Spleen (tissue), 11 donors: ENCODE data around the gene UQCC2. TPM values are rescaled to one million over a fixed set of nuclear protein-coding genes. Genes with fewer than 3 reads are reported as not detected.

Experiments used
- DNase-seq: peaks from one replicate; pipeline ENCODE4 v3.0.0-alpha.2; 2020
- H3K27ac ChIP-seq, 8 donors: fragments of 200-600 bp; sonication (generic) in 7 of 8; 1 replicate in 4 of 8; 2 replicates in 4 of 8; pipeline versions ENCODE4 v1.5.0 to v1.8.0; 2016 to 2021; ENCODE audit warnings: inconsistent platforms in 4 of 8, mild to moderate bottlenecking in 4 of 8, moderate library complexity in 1 of 8
- H3K27me3 ChIP-seq, 7 donors: fragments of 200-600 bp; sonication (generic) in 6 of 7; replicated peaks in 1 of 7; 1 replicate in 4 of 7; 2 replicates in 3 of 7; pipeline versions ENCODE4 v1.5.0 to v1.8.0; 2016 to 2021; ENCODE audit warnings: inconsistent platforms in 3 of 7, mild to moderate bottlenecking in 1 of 7
- H3K36me3 ChIP-seq, 6 donors: fragments of 200-600 bp; sonication (generic) in 5 of 6; 1 replicate in 4 of 6; 2 replicates in 2 of 6; pipeline versions ENCODE4 v1.5.0 to v1.8.0; 2016 to 2021; ENCODE audit warnings: inconsistent platforms in 2 of 6
- H3K4me1 ChIP-seq, 6 donors: fragments of 200-600 bp; sonication (generic) in 5 of 6; 1 replicate in 3 of 6; 2 replicates in 3 of 6; pipeline versions ENCODE4 v1.5.0 to v1.8.0; 2016 to 2021; ENCODE audit warnings: inconsistent platforms in 3 of 6
- H3K4me3 ChIP-seq, 8 donors: fragments of 200-600 bp; sonication (generic) in 7 of 8; 1 replicate in 4 of 8; 2 replicates in 4 of 8; pipeline versions ENCODE4 v1.5.0 to v1.8.0; 2016 to 2021; ENCODE audit warnings: inconsistent platforms in 4 of 8, mild to moderate bottlenecking in 4 of 8, moderate library complexity in 2 of 8
- H3K9me3 ChIP-seq, 8 donors: fragments of 200-600 bp; sonication (generic) in 7 of 8; 1 replicate in 4 of 8; 2 replicates in 4 of 8; pipeline versions ENCODE4 v1.5.0 to v1.8.0; 2016 to 2021; ENCODE audit warnings: inconsistent platforms in 4 of 8
- POLR2A ChIP-seq, 3 donors: fragments of 450-650 bp; IDR thresholded peaks; one replicate each; pipeline ENCODE4 v1.5.1; 2017; ENCODE audit warnings: antibody characterized with exemption in 3 of 3, mild to moderate bottlenecking in 1 of 3
- POLR2AphosphoS5 ChIP-seq, 3 donors: sonication (generic); formaldehyde crosslinking; IDR thresholded peaks; one replicate each; pipeline ENCODE4 v1.5.1; 2017; ENCODE audit warnings: antibody characterized with exemption in 3 of 3
- WGBS, 5 donors: extraction: QIAGEN DNeasy Blood & Tissue Kit in 3 of 5; methylation state at CpG; one replicate each; pipeline versions ENCODE4 v1.1.5 to v1.1.7; 2013 to 2018; 5-methylcytosine and 5-hydroxymethylcytosine counted together
- intact Hi-C: fragments of 100-400 bp; cut with DNase I; formaldehyde crosslinking; loops from one replicate; pipeline ENCODE4 v1.15.0; 2023; ENCODE audit warnings: low total_unique reads
- polyA plus RNA-seq, 3 donors: library from polyadenylated mRNA; stranded (reverse); fragments of 200-250 nt; gene quantifications; one replicate each; pipeline ENCODE4 v1.2.1, GENCODE V29; 2013
- total RNA-seq, 7 donors: library from RNA; depleted of rRNA in 3 of 7; stranded (reverse); fragments of >200 nt in 3 of 7; fragmentation: NEBNext Ultra II Directional in 4 of 7; extraction: Animal tissue kit (Norgen Biotek cat#: 25700) in 4 of 7; gene quantifications; one replicate each; pipeline versions ENCODE4 v1.1.0 to v1.2.1, GENCODE V29; 2016 to 2021
- TF ChIP-seq, protein P1 (sequence below), 11 experiments: fragments of 200-600 bp in 7 of 11; fragments of 450-650 bp in 4 of 11; sonication (generic) in 4 of 11; IDR thresholded peaks in 8 of 11; conservative IDR thresholded peaks in 3 of 11; 1 replicate in 7 of 11; 2 replicates in 4 of 11; pipeline versions ENCODE4 v1.4.0 to v1.8.0; 2016 to 2021; ENCODE audit warnings: antibody characterized with exemption in 11 of 11, inconsistent platforms in 4 of 11, mild to moderate bottlenecking in 1 of 11
- donor health status: healthy with polysubstance abuse.
- donor health status: DM: no; HTN: no; CAD: no; lungs with moderate emphysema.
- donor health status: DM: no; HTN: no; CAD: no.
- donor health status: Bipolar disorder and iron deficiency.
- donor health status: healthy.
- donor health status: DM: no; HTN: no; CAD: no.
- donor health status: DM: yes; HTN: yes; CAD: no.

The UQCC2 gene
- total and polyA plus RNA-seq, 10 donors: 8.7 to 77.0 (median 34.1) TPM

DNA sequence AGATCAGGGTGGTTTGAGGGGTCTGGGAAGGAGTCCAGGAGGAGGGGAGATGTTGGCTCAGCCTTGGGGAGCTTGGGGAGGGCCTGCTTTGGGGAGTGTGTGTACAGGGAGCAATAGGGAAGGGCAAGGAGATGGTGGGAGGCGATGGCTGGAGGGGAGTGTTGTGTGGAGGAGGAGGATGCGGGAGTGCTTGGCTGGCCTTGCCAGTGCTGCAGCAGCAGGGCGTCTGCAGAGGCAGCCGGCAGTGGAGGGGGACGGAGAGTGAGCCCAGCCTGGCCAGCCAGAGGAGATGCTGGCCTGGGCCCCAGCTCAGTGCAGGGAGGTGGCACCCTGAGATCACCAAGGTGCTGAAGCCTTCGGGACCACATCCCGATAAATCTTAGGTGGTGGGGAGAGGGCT, 31.3 kb upstream of the UQCC2 start:
- no peak for TF ChIP-seq POLR2A (IDR thresholded peaks at IDR 0.05)
- peak in 2 of 3 donors; percentile 61 to 62 for TF ChIP-seq POLR2AphosphoS5 (IDR thresholded peaks at IDR 0.05)
- TF ChIP-seq, protein P1, sequence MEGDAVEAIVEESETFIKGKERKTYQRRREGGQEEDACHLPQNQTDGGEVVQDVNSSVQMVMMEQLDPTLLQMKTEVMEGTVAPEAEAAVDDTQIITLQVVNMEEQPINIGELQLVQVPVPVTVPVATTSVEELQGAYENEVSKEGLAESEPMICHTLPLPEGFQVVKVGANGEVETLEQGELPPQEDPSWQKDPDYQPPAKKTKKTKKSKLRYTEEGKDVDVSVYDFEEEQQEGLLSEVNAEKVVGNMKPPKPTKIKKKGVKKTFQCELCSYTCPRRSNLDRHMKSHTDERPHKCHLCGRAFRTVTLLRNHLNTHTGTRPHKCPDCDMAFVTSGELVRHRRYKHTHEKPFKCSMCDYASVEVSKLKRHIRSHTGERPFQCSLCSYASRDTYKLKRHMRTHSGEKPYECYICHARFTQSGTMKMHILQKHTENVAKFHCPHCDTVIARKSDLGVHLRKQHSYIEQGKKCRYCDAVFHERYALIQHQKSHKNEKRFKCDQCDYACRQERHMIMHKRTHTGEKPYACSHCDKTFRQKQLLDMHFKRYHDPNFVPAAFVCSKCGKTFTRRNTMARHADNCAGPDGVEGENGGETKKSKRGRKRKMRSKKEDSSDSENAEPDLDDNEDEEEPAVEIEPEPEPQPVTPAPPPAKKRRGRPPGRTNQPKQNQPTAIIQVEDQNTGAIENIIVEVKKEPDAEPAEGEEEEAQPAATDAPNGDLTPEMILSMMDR (IDR thresholded peaks at IDR 0.05 in 8 of 11, conservative IDR thresholded peaks at IDR 0.05 in 3 of 11): no peak
- no peak overlapping the region for H3K27ac ChIP-seq
- no peak overlapping the region for H3K4me3 ChIP-seq
- intact Hi-C loops: no loop called here
- 59 to 75% (median 64%) methylated on average over 7 of the region's 7 CpGs for WGBS, 5 donors
- H3K36me3 ChIP-seq: no peaks in the 10 kb centered on the region
- peaks cover 0 to 48% (median 26%) of the 10 kb centered on the region in 6 donors for H3K4me1 ChIP-seq
- DNase-seq: no peak
- H3K27me3 ChIP-seq: peaks cover 0 to 19% (median 0%) of the 10 kb centered on the region in 7 donors
- no peaks in the 10 kb centered on the region for H3K9me3 ChIP-seq

DNA sequence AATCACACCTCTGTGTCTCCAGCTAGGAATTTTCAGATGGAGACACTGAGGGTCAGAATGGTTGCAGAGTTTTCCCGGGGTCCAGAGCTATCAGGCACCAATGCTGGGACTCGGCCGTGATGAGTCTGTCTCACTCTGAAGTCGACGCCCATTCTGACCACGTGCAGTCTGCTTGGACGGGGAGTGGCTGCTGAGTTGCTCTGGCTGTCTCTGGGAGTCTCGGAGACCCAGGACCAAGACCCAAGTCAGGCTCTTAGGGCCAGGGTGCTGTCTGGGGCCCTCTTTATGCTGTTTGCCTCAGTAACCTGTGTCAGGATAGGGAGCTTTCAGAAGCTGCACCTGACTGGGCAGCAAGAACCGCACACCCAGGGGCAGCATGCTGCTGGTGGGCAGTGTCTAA, 30.6 kb upstream of the UQCC2 start:
- 50 to 82% (median 57%) methylated on average over 8 to 9 of the region's 9 CpGs for WGBS, 5 donors

DNA sequence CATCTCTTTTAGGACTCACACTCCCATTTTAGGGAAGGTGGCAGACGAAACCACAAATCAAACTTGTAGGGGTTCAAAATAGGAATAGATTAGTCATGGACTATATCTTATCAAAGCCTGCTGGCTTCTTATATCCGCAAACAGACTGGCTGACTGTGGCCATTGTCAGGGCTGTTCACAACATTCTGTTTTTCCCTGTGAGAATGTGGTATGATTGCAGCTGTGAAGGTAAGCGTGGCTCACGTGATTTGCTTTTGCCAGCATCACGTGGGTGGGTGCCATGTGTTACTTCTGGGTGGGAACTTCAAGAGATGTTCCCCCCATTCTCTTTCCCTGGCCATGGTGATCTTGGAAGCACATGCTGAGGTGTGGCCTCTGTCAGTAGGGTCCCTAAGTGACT, 29.3 kb upstream of the UQCC2 start:
- WGBS, 5 donors: 82 to 88% (median 87%) methylated on average over 5 of the region's 5 CpGs
- intact Hi-C loops: no loop called here
- Histone ChIP-seq H3K27ac (no peak overlapping the region), H3K27me3 (peaks cover 0 to 11% (median 0%) of the 10 kb centered on the region in 7 donors), H3K4me3 (no peak overlapping the region), H3K4me1 (peaks cover 0 to 48% (median 21%) of the 10 kb centered on the region in 6 donors), H3K36me3 (no peaks in the 10 kb centered on the region), H3K9me3 (no peaks in the 10 kb centered on the region)
- no peak for DNase-seq
- TF ChIP-seq POLR2A (IDR thresholded peaks at IDR 0.05) (no peak), POLR2AphosphoS5 (IDR thresholded peaks at IDR 0.05) (no peak)
- TF ChIP-seq, protein P1 (IDR thresholded peaks at IDR 0.05 in 8 of 11, conservative IDR thresholded peaks at IDR 0.05 in 3 of 11): no peak

More for the DNA sequence above, 30.6 kb upstream of the UQCC2 start:
- Histone ChIP-seq H3K4me1 (peaks cover 0 to 48% (median 23%) of the 10 kb centered on the region in 6 donors), H3K27me3 (peaks cover 0 to 18% (median 0%) of the 10 kb centered on the region in 7 donors), H3K9me3 (no peaks in the 10 kb centered on the region), H3K27ac (no peak overlapping the region), H3K36me3 (no peaks in the 10 kb centered on the region), H3K4me3 (no peak overlapping the region)
- intact Hi-C loops: no loop called here
- TF ChIP-seq, protein P1 (IDR thresholded peaks at IDR 0.05 in 8 of 11, conservative IDR thresholded peaks at IDR 0.05 in 3 of 11): no peak
- TF ChIP-seq POLR2A (IDR thresholded peaks at IDR 0.05) (no peak), POLR2AphosphoS5 (IDR thresholded peaks at IDR 0.05) (no peak)
- DNase-seq: no peak

DNA sequence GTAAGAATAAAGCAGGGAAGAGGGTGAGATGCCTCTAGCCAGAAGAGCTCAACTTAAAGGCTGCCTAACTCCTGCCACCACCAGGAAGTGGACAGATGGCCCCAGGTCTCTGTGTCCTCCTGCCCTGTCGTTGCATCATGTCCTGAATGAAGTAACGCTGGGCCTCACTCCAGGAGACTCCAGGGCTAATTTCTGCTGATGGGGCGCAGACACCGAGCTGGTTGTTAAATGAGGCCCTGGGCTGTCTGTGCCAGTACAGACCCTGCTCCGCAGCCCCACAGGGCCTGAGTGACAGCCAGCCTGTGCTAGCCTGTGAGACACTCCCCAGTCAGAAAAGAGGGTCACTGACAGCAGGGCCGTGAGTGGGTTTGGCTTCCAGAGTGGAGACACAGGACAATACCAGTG, 28.7 kb upstream of the UQCC2 start:
- DNase-seq: no peak
- Histone ChIP-seq H3K27me3 (peaks cover 0 to 11% (median 0%) of the 10 kb centered on the region in 7 donors), H3K9me3 (no peaks in the 10 kb centered on the region), H3K27ac (peak overlapping the region in 4 of 8 donors; percentile 13 to 65 (median 48)), H3K4me1 (peaks cover 0 to 45% (median 21%) of the 10 kb centered on the region in 6 donors), H3K4me3 (no peak overlapping the region), H3K36me3 (peaks cover 0 to 4% (median 0%) of the 10 kb centered on the region in 6 donors)
- 39 to 80% (median 59%) methylated on average over 5 to 6 of the region's 6 CpGs for WGBS, 5 donors
- TF ChIP-seq, protein P1 (IDR thresholded peaks at IDR 0.05 in 8 of 11, conservative IDR thresholded peaks at IDR 0.05 in 3 of 11): no peak
- TF ChIP-seq POLR2A (IDR thresholded peaks at IDR 0.05) (no peak), POLR2AphosphoS5 (IDR thresholded peaks at IDR 0.05) (peak in 1 of 3 donors; percentile 48)
- intact Hi-C loops: no loop called here
